B cell (primary cell): ENCODE data around the gene STUM. TPM values are rescaled to one million over a fixed set of nuclear protein-coding genes. Genes with fewer than 3 reads are reported as not detected.

ENCODE experiments used
- ATAC-seq: fragments of 200-7000 bp; cut with Tn5 transposase; one replicate; pipeline ENCODE4 v1.10.0; 2021; ENCODE audit warnings: low read depth, mild to moderate bottlenecking, moderate number of reproducible peaks, moderate library complexity
- CTCF ChIA-PET: fragments of 350-600 bp; sonication (Branson Sonifier 250); formaldehyde crosslinking; loops from one replicate; lab custom pipeline; 2021; ENCODE audit warnings: antibody characterized with exemption, inconsistent platforms; lab: Charles Lee
- POLR2A ChIA-PET: fragments of 350-600 bp; sonication (Branson Sonifier 250); formaldehyde crosslinking; loops from one replicate; lab custom pipeline; 2021; ENCODE audit warnings: antibody characterized with exemption; lab: Charles Lee
- DNase-seq: peaks from one replicate; pipeline ENCODE4 v3.0.0; 2013
- H2AFZ ChIP-seq: 2 replicates; pipeline ENCODE4 v1.6.1; 2012; ENCODE audit warnings: mild to moderate bottlenecking, low read depth, low read length; ENCODE audit not compliant: insufficient read depth, poor library complexity, severe bottlenecking
- H3K27ac ChIP-seq, 2 donors: 1 replicate in 1 of 2; 2 replicates in 1 of 2; pipeline ENCODE4 v1.5.1; 2012 to 2013; ENCODE audit warnings: low read length in 2 of 2, mild to moderate bottlenecking in 2 of 2, moderate library complexity in 1 of 2
- H3K27me3 ChIP-seq, 4 experiments: fragments of 200-600 bp in 1 of 4; sonication (generic) in 1 of 4; replicated peaks in 1 of 4; 1 replicate in 2 of 4; 2 replicates in 2 of 4; pipeline versions ENCODE4 v1.6.1 to v1.7.0; 2013 to 2016; ENCODE audit warnings: low read length in 3 of 4, mild to moderate bottlenecking in 2 of 4, mixed read lengths in 1 of 4, moderate library complexity in 1 of 4; ENCODE audit not compliant: insufficient read depth in 4 of 4, control insufficient read depth in 3 of 4; ENCODE audit errors: control extremely low read depth in 1 of 4
- H3K36me3 ChIP-seq, 2 experiments: replicated peaks in 1 of 2; 1 replicate in 1 of 2; 2 replicates in 1 of 2; pipeline versions ENCODE4 v1.6.1 to v1.7.1; 2013; ENCODE audit warnings: low read length in 1 of 2; ENCODE audit not compliant: insufficient read depth in 2 of 2, control insufficient read depth in 1 of 2; ENCODE audit errors: control extremely low read depth in 1 of 2, extremely low read depth in 1 of 2
- H3K4me1 ChIP-seq, 2 donors: fragments of 200-600 bp in 1 of 2; sonication (generic) in 1 of 2; 1 replicate in 1 of 2; 2 replicates in 1 of 2; pipeline versions ENCODE4 v1.5.1 to v1.6.1; 2013 to 2017; ENCODE audit warnings: low read length in 2 of 2; ENCODE audit not compliant: control insufficient read depth in 2 of 2, insufficient read depth in 2 of 2
- H3K4me2 ChIP-seq: replicated peaks from 2 replicates; pipeline ENCODE3; 2012; ENCODE audit warnings: mild to moderate bottlenecking, low read depth, low read length; ENCODE audit not compliant: poor library complexity, severe bottlenecking
- H3K4me3 ChIP-seq, 5 experiments: fragments of 200-600 bp in 1 of 5; sonication (generic) in 1 of 5; 1 replicate in 3 of 5; 2 replicates in 2 of 5; pipeline versions ENCODE4 v1.5.1 to v1.7.0; 2011 to 2016; ENCODE audit warnings: low read length in 4 of 5, mild to moderate bottlenecking in 4 of 5, low read depth in 2 of 5, control low read depth in 1 of 5, moderate library complexity in 1 of 5; ENCODE audit not compliant: insufficient read depth in 1 of 5; ENCODE audit errors: control extremely low read depth in 1 of 5, extremely low read depth in 1 of 5
- H3K79me2 ChIP-seq: fragments of 200-600 bp; sonication (generic); one replicate; pipeline ENCODE4 v1.6.0; 2016; ENCODE audit warnings: low read length; ENCODE audit not compliant: control insufficient read depth, insufficient read depth
- H3K9ac ChIP-seq: fragments of 200-600 bp; sonication (generic); 2 replicates; pipeline ENCODE4 v1.6.1; 2017; ENCODE audit warnings: mild to moderate bottlenecking, low read length, moderate library complexity
- H3K9me3 ChIP-seq, 3 donors: one replicate each; pipeline versions ENCODE4 v1.6.1 to v1.7.1; 2013; ENCODE audit warnings: low read length in 2 of 3; ENCODE audit not compliant: control insufficient read depth in 2 of 3, insufficient read depth in 1 of 3; ENCODE audit errors: control extremely low read depth in 1 of 3
- H4K20me1 ChIP-seq: 2 replicates; pipeline ENCODE4 v1.6.0; 2012; ENCODE audit warnings: mild to moderate bottlenecking, low read length; ENCODE audit not compliant: insufficient read depth, control insufficient read depth, poor library complexity, severe bottlenecking
- H3K27ac Mint-ChIP-seq: one replicate; pipeline ENCODE4 v1.8.0; 2021; ENCODE audit warnings: mixed read lengths
- H3K27me3 Mint-ChIP-seq: one replicate; pipeline ENCODE4 v1.8.0; 2021; ENCODE audit warnings: mixed read lengths
- H3K4me1 Mint-ChIP-seq: one replicate; pipeline ENCODE4 v1.8.0; 2021; ENCODE audit warnings: mixed read lengths
- H3K4me3 Mint-ChIP-seq: one replicate; pipeline ENCODE4 v1.8.0; 2021; ENCODE audit warnings: mixed read lengths
- H3K9me3 Mint-ChIP-seq: one replicate; pipeline ENCODE4 v1.8.0; 2022; ENCODE audit warnings: mixed read lengths; ENCODE audit not compliant: insufficient read depth
- CTCF ChIP-seq: fragments of 200-600 bp; IDR thresholded peaks from one replicate; pipeline ENCODE4 v1.8.0; 2022; ENCODE audit warnings: antibody characterized with exemption, mild to moderate bottlenecking
- EZH2 ChIP-seq: IDR thresholded peaks from 2 replicates; pipeline ENCODE4 v1.6.1; 2012; ENCODE audit warnings: borderline replicate concordance, low read depth, mild to moderate bottlenecking, moderate library complexity, low read length; ENCODE audit not compliant: insufficient read depth, poor library complexity, severe bottlenecking
- WGBS: methylation state at CpG from one replicate; pipeline ENCODE4 v1.1.5; 2013; ENCODE audit warnings: missing lambda C conversion rate; ENCODE audit not compliant: insufficient coverage; 5-methylcytosine and 5-hydroxymethylcytosine counted together
- intact Hi-C: fragments of 100-400 bp; cut with micrococcal nuclease; formaldehyde crosslinking; loops from one replicate; pipeline ENCODE4 v1.10.0; 2022
- polyA plus RNA-seq: library from polyadenylated mRNA; depleted of rRNA; stranded (reverse); fragments of >200 nt; gene quantifications from 2 replicates; pipeline ENCODE4 v1.2.3, GENCODE V29; 2012
- total RNA-seq, 2 donors: library from RNA; stranded (reverse); fragments of 120-200 nt in 1 of 2; gene quantifications; 1 replicate in 1 of 2; 2 replicates in 1 of 2; pipeline versions ENCODE4 v1.2.3 to v1.2.4, GENCODE V29; 2013 to 2022

The STUM gene
- total and polyA plus RNA-seq, 2 donors (not counting 1 experiment from before 2014, with no cell fraction given), result 0.12 to 0.69 TPM

DNA sequence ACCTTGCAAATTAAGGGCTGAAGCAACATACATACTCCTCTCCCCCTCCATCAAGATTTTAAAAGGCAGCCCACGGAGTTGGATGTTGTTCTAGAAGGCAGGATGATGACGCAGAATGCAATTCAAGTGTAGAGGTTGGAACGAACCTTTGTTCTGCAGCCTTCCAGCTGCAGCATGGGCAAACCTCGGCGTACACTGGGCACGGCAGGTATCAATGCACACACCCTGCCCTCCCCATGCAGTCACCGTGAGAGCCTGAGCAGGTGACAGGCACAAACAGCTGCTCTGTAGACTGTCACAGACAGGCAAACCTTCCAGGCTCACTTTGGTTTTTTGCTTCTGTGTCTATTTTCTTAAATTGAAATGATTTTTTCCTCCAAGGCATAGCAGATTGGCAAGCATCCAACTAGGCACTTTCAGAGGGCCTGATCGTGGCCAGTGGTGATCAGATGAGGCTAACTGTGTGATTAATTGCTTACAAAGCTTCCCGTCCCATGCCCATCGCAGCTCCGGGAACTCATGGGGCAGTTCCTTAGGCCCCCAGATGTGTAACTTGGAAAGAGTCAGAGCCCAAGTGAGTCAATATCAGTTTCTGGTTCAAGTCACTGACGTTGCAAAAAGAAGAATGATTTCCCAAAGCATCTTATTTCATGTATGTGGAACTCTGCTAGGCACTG, 108.2 kb downstream of the STUM start:
- peak; percentile 12 for ATAC-seq
- peak overlapping the region in 1 of 2 donors; percentile 28 for H3K27ac ChIP-seq
- peaks cover 91% of the 10 kb centered on the region for H3K79me2 ChIP-seq
- no peak for DNase-seq
- H3K9me3 ChIP-seq, result no peaks in the 10 kb centered on the region
- Mint-ChIP-seq H3K9me3 (no peaks in the 10 kb centered on the region), H3K4me1 (peaks cover 53% of the 10 kb centered on the region), H3K4me3 (peak overlapping the region; percentile 62), H3K27ac (peak overlapping the region; percentile 95), H3K27me3 (no peaks in the 10 kb centered on the region)
- H3K4me2 ChIP-seq, result peak overlapping the region; percentile 61
- H3K27me3 ChIP-seq, result no peaks in the 10 kb centered on the region
- ChIA-PET CTCF (interaction anchor here (1.2 kb wide), 1 partner anchor 31 kb away, joined by 4 read pairs; no protein-coding TSS in a partner anchor), POLR2A (interaction anchor here (0.5 kb wide), 1 partner anchor 82 kb away, joined by 3 read pairs; the partner anchor contains the start of gene ITPKB)
- peaks cover 20 to 40% of the 10 kb centered on the region in 2 donors for H3K4me1 ChIP-seq
- no peak overlapping the region for H3K4me3 ChIP-seq
- no peak overlapping the region for H2AFZ ChIP-seq
- TF ChIP-seq EZH2 (no peak), CTCF (no peak)
- H4K20me1 ChIP-seq, result no peaks in the 10 kb centered on the region
- intact Hi-C loops, result no loop called here
- H3K9ac ChIP-seq, result no peak overlapping the region
- 42% methylated on average over 5 of the region's 12 CpGs for WGBS
- H3K36me3 ChIP-seq, result peaks cover 3 to 20% of the 10 kb centered on the region in 2 experiments
